Germinal center (tissue), 1 donor: Measurements from ENCODE around the gene IRX2.

Experiments
- DNase-seq: peaks from one replicate; pipeline ENCODE4 v3.0.0; 2012; ENCODE audit warnings: mixed read lengths, low spot score

Gene IRX2

GRCh38 chr5:2714026-2714425 lies 37.5 kb downstream of the IRX2 start:
- DNase-seq, result no peak

- DNase-seq, result no peak
These were observed 39.7 kb downstream of the IRX2 start for GRCh38 chr5:2711446-2712425.

GRCh38 chr5:2710910-2711309 lies 40.6 kb downstream of the IRX2 start:
- DNase-seq, result no peak

GRCh38 chr5:2709976-2710689 lies 41.3 kb downstream of the IRX2 start:
- no peak for DNase-seq

- no peak for DNase-seq
These were observed 42.7 kb downstream of the IRX2 start for GRCh38 chr5:2708751-2709150.

- DNase-seq, result no peak
These were observed 43.3 kb downstream of the IRX2 start for GRCh38 chr5:2708132-2708531.

GRCh38 chr5:2705861-2706260 lies 45.6 kb downstream of the IRX2 start:
- DNase-seq, result no peak

GRCh38 chr5:2704806-2705645 lies 46.5 kb downstream of the IRX2 start:
- no peak for DNase-seq

- DNase-seq, result no peak
These were observed 47.4 kb downstream of the IRX2 start for GRCh38 chr5:2704111-2704510.

GRCh38 chr5:2703615-2704014 lies 47.9 kb downstream of the IRX2 start:
- DNase-seq, result no peak

- no peak for DNase-seq
These were observed 48.4 kb downstream of the IRX2 start for GRCh38 chr5:2703041-2703440.

- DNase-seq, result no peak
These were observed 49.2 kb downstream of the IRX2 start for GRCh38 chr5:2702096-2702879.

GRCh38 chr5:2701592-2701991 lies 49.9 kb downstream of the IRX2 start:
- DNase-seq, result no peak

GRCh38 chr5:2700876-2701275 lies 50.6 kb downstream of the IRX2 start:
- DNase-seq, result no peak

GRCh38 chr5:2699686-2700085 lies 51.8 kb downstream of the IRX2 start:
- DNase-seq, result no peak

GRCh38 chr5:2699231-2699630 lies 52.2 kb downstream of the IRX2 start:
- no peak for DNase-seq

- DNase-seq, result no peak
These were observed 52.9 kb downstream of the IRX2 start for GRCh38 chr5:2698581-2698980.

- no peak for DNase-seq
These were observed 53.9 kb downstream of the IRX2 start for GRCh38 chr5:2697446-2698200.

- DNase-seq, result no peak
These were observed 54.4 kb downstream of the IRX2 start for GRCh38 chr5:2697041-2697440.
